GM03348 (cell line): ENCODE data around the gene PDPR.
"Not testable (repeated sequence)": the region's sequence is repeated elsewhere in the genome, so short reads cannot be mapped to it uniquely, and the experiment has no call there.

Experiments used
- DNase-seq: peaks from one replicate; pipeline ENCODE4 v3.0.0; 2012; ENCODE audit warnings: low spot score

Gene PDPR

DNA sequence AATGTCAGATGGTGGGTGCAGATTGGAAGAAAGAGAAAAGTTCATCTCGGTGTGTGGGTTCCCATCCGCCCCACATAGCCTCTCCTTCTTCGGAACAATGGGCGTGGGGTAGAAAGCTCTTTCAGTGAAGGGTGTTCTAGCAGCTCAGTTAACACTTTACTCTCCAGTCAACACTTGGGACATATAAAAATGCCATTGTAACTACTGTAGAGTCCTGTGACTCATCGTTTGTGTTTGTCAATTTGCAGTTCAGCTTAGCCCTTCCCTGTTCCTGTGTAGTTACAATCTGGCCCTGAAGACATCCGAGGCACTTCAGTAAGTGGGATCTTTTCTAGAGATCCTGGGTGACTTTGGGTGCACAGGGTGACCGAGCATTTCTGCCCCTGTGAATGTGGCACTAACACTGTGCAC lies 47.9 kb downstream of the PDPR start:
- DNase-seq: peak; percentile 71

DNA sequence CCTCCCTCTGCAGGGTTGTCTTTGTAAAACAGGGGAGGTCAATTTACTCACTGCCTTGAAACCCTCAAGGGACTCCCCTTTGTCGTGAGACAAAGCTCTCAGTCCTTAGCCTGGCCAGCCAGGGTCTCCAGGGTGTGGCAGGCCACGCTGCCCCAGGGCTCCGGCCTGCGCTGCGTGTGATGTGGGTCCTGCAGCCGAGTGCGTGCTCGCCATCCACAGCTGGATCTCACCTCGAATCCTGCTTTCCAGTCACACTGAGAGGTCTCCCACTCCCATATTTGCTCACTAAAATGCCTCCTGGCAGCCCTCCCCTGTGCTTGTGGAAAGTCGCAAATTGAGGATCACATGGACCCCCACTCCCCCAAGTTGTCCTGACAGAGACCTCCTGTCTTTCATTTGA lies 49.5 kb downstream of the PDPR start:
- no peak for DNase-seq

DNA sequence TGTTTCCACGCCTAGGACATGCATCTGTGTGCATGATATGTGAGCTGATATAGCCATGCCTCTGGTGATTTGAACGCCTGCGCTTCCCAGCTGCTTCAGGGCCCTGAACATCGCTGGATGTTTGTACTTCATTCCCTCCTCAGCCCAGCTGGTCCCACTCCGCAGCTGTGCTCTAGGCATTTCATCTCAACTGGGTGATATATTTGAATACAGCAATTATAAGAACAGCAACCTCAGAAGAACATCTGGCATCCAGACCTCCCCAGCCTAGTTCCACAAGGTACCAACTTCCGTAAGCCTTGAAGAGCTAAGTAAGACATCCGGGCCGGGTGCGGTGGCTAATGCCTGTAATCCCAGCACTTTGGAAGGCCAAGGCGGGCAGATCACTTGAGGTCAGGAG lies 52.6 kb downstream of the PDPR start:
- DNase-seq: not testable (repeated sequence)

DNA sequence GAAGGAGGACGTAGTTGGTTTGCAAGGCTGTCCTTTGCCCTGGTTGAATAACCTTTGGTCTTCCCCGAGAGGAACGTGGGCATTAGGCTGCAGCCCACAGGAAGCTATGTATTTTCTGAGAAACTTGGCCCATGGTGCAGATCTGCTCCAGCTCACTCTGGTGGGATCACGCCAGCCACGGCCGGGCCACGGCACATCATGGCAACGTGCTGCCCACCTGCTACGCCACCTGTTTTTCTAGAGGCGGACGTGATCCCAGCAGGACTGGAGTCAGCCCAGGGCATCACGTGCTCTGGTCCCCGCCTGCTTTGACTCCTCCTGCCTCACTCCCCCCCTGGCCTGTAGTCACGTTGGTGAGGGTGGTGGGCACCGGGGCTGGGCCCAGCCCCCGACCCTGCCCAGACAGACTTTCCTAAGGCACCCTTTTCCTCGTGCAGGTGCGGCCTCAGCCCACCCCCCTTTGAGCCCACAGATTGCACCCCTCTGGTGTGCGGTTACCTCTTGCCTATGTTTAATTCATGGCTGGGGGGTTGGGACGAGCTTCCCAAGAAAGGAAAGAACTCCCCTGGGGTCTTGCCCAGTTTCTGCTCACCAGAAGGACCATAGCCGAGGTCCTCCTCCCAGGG lies 59.2 kb downstream of the PDPR start, which contains the start of gene CLEC18C:
TSS of gene CLEC18C (plus strand) at position 576 of the 626 bp plus-strand sequence. CDS start 492 bp downstream, outside the sequence.
- not testable (repeated sequence) for DNase-seq

DNA sequence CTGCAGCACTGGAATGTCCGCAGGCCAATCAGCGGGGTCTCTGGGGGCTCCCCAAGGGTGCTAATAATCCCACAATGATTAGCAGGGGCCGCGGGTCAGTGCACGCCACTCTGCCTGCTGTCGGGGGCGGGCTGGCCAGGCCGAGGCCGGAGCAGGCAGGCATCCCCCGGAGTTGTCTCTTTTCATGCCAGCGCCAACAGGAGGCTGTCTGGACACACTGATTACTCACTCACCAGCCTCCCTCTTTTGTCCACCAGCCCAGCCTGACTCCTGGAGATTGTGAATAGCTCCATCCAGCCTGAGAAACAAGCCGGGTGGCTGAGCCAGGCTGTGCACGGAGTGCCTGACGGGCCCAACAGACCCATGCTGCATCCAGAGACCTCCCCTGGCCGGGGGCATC lies 59.8 kb downstream of the PDPR start:
- not testable (repeated sequence) for DNase-seq

DNA sequence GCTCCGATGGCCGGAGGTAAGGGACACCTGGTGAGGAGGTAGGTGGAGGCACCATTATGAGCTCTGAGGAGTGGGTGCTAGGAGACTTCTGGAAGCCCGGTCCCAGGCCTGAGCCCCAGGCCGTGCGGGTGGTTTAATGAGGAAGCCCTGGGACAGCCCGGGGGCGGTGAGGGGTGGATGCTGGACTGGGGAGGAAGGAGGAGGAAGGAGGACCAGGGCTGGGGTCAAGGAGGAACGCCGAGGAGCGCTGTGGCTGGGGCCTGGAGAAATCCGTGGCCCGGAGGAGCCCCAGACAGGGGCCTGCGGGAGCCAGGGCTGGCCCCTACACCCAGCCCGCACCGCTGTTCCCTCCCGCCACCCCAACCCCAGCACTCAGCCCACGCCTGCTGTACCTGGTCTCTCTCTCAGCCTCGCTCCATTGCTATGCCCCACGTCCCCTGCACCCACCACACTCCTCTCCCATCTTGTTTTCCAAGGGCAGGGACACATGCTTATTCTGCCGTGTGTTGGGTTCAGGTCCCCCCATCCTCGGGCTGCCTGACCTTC lies 60.3 kb downstream of the PDPR start:
- not testable (repeated sequence) for DNase-seq

DNA sequence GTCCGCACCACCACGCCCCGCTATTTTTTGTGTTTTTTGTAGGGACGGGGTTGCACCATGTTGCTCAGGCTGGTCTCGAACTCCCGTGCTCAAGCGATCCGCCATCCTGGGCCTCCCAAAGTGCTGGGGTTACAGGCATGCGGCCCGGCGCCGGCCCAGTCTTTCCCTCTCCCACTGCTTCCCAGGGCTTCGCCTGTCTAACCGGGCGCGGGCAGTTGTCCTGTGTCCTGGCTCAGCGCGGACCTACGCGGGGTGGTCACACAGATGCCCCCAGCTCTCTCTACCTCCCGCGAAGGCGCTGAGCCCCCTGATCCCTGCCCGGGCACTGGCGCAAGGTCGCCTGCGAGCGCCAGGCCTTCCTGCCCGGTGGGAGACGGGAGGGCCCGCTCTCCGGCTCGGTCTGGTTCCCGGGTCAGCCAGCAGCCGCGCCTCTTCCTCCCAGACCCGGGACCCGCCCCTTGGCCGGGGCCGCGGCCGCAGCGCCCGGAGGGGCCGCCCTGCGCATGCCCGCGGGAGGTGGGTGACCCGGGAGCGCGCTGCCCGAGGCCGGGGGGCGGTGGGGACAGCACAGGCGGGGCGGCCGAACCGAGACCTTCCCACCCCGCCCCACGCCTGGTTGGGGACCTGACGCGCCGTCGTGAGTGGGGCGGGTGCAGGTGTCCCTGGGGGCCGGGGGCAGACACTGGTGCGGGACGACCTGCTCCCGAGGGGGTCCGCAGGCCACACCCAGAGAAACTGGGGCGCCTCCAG lies 73.9 kb downstream of the PDPR start:
- DNase-seq: not testable (repeated sequence)

DNA sequence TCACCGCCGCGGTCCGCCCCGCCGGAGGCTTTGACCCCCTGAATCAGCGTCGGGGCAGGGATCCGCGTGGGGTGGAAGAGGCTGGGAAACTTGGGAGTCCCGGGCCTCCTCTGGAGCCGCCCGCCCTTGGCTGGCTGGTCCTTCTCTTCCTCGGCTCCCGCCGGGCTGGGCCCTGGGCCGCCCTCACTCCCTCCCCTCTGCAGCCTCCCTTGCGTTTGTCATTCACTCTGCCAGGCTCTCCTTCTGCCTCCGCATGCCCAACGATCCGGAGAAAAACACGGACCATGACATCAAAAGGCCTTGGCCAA lies 74.4 kb downstream of the PDPR start:
- not testable (repeated sequence) for DNase-seq

DNA sequence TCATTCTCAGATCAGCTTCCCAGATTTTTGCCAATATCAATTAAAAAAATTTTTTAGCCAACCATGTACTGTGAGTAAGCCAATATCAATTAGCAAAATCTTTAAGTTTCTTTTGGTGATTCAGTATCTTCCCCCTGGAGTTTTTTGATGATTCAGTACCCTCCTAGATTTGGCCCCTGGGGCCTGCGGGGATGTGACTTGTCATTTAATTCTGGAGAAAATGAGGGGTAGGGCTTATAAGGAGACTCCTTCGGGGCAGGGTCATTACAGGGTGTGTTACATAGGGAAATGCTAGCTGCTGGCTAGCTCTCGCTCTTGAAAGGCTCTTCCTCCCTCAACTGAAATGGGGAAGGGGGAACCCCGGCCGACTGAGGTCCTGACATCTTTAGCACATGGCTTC lies 76.4 kb downstream of the PDPR start:
- not testable (repeated sequence) for DNase-seq

DNA sequence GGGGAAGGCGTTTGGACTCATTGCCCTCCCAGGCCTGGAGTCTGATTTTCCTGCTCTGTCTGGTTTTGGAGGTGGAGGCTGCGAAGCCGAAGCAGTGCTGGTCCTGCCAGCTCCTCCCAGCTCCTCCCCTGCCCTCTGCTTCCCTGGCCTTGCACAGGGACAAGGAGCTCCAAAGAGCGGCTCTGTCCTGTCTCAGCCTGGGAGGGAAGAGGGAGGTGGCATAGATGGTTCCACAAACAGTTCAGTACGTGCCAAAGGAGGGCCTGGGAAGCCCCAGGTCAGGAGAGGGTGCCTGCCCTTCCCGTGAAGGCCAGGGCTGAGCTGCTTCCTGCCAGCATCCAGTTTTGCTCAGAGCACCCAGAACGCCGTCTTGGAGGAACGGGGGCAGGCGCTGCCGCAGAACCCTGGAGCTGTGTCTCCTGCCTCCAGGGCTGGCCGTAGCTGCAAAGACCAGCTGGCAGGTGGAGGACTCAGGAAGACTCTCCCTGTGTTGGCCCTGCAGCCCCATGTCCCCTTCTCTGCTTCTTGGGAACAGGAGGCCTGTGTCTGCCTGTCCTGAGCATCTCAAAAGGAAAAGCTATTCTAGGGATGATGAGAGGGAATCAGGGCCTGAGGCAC lies 82.7 kb downstream of the PDPR start:
- not testable (repeated sequence) for DNase-seq

DNA sequence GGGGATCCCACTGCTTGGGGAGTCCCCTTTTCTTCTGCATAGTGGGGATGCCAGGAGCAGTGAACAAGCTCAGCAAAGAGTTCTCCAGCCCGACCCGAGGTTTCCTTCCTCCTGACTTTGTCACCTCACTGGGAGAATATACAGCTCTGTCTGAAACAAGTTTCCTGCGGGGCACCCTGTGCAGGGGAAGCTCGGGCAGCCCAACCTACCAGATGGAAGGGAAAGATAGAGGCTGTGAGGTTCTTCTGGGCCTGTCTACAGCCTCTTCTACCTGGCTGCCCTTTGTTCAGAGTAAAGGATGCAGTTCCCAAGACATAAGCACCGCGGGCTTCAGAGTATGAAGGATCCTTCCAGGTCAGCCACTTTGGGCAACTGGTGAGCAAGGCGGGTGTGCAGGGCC lies 83.5 kb downstream of the PDPR start:
- peak; percentile 7 for DNase-seq

DNA sequence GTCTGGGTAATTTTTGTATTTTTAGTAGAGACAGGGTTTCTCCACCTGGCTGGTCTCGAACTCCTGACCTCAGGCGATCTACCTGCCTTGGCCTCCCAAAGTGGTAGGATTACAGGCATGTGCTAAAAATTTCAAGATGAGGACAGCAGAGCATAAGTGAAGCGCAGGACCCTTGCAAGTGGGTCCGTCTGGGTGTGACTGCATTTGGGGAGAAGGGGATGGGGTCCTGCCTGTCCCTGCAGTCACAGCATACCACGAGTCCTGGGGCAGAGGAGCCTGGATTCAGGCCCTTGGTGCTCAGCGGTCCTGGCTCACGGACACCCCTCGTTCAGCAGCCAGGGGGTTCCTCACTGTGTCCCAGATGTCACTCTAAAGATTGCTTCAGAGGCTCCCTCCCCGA lies 84.1 kb downstream of the PDPR start:
- not testable (repeated sequence) for DNase-seq

DNA sequence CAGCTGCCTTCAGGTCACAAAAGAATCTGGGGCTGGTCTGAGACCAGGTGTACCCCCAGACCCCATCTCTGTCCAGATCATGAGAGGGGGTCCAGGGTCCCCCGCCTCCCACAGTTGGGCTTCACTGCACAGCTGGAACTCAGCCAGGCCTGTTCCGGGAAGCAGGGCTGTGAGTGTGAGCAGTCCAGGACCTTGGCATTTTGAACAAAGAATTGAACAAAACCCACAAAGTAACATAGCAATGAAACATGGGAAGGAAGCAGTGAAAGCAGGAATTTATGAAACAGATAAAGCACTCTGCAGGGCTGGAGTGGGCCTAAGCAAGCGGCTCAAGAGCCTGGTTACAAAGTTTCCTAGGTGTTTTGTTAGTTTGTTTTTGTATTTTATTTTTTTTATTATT lies 84.5 kb downstream of the PDPR start:
- DNase-seq: peak; percentile 2

DNA sequence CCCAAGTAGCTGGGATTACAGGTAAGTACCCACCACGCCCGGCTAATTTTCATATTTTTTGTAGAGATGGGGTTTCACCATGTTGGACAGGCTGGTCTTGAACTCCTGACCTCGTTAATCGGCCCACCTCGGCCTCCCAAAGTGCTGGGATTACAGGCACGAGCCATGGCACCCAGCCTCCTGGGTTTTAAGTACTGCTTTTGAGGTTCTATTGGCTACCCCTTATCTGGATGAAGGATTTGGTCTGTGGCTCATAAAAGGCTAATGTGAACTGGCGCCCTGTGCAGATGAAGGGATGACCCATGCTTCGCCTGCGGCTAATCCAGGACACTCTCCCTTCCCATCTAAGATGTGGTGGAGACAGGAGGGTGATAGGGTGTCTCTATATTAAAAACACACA lies 85.0 kb downstream of the PDPR start:
- peak; percentile 0 for DNase-seq

DNA sequence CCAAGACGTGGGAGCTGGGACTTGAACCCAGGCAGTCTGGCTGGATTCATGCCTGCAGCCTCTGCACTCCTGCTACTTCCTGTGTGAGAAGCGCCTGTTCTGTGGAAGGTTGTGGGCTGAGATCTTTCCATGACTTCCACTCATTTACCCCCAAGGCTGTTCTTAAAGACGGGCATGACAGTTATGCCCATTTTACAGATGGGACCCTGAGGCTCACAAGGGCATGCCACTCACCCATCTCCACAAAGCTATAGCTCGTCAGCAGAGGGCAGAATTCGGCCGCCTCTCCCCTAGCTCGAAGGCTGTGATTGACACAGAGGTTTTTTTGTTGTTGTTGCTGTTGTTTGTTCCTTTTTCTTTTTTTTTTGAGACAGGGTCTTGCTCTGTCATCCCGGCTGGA lies 85.9 kb downstream of the PDPR start:
- not testable (repeated sequence) for DNase-seq

DNA sequence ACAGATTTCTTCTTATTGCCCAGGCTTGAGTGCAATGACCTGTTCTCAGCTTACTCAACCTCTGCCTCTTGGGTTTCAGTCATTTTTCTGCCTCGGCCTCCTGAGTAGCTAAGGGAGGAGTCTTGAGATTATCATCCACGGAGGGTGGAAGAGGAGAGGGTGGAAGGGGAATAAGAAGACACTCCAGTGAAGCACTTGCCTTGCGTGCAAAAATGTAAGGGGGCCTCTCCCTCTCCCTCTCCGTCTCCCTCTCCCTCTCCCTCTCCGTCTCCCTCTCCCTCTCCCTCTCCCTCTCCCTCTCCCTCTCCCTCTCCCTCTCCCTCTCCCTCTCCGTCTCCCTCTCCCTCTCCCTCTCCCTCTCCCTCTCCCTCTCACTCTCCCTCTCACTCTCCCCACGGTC lies 89.4 kb downstream of the PDPR start:
- DNase-seq: not testable (repeated sequence)

DNA sequence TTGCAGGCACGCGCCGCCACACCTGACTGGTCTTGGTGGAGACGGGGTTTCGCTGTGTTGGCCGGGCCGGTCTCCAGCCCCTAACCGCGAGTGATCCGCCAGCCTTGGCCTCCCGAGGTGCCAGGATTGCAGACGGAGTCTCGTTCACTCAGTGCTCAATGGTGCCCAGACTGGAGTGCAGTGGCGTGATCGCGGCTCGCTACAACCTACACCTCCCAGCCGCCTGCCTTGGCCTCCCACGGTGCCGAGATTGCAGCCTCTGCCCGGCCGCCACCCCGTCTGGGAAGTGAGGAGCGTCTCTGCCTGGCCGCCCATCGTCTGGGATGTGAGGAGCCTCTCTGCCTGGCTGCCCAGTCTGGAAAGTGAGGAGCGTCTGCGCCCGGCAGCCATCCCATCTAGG lies 89.9 kb downstream of the PDPR start:
- not testable (repeated sequence) for DNase-seq

DNA sequence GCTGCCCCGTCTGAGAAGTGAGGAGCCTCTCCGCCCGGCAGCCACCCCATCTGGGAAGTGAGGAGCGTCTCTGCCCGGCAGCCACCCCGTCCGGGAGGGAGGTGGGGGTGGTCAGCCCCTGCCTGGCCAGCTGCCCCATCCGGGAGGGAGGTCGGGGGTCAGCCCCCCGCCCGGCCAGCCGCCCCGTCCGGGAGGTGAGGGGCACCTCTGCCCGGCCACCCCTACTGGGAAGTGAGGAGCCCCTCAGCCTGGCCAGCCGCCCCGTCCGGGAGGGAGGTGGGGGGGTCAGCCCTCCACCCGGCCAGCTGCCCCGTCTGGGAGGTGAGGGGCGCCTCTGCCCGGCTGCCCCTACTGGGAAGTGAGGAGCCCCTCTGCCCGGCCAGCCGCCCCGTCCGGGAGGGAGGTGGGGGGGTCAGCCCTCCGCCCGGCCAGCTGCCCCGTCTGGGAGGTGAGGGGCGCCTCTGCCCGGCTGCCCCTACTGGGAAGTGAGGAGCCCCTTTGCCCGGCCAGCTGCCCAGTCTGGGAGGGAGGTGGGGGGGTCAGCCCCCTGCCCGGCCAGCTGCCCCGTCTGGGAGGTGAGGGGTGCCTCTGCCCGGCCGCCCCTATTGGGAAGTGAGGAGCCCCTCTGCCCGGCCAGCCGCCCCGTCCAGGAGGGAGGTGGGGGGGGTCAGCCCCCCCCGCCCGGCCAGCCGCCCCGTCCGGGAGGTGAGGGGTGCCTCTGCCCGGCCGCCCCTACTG lies 90.7 kb downstream of the PDPR start:
- DNase-seq: not testable (repeated sequence)

DNA sequence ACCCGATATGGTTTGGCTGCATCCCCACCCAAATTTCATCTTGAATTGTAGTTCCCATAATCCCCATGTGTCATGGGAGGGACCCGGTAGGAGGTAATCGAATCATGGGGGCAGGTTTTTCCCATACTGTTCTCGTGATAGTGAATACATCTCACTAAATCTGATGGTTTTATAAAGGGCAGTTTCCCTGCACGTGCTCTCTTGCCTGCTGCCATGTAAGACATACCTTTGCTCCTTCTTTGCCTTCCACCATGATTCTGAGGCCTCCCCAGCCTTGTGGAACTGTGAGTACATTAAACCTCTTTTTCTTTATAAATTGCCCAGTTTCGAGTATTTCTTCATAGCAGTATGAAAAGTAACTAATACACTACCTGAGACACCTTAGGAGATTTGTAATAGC lies 92.2 kb downstream of the PDPR start:
- DNase-seq: not testable (repeated sequence)
